ENCODE results near the gene DUSP8.

GRCh38 chr11:1505480-1505879 lies 66.6 kb downstream of the DUSP8 start:
- TF ChIP-seq, protein P1, sequence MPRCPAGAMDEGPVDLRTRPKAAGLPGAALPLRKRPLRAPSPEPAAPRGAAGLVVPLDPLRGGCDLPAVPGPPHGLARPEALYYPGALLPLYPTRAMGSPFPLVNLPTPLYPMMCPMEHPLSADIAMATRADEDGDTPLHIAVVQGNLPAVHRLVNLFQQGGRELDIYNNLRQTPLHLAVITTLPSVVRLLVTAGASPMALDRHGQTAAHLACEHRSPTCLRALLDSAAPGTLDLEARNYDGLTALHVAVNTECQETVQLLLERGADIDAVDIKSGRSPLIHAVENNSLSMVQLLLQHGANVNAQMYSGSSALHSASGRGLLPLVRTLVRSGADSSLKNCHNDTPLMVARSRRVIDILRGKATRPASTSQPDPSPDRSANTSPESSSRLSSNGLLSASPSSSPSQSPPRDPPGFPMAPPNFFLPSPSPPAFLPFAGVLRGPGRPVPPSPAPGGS (IDR thresholded peaks at IDR 0.05), result no peak
- TF ChIP-seq, protein P2, sequence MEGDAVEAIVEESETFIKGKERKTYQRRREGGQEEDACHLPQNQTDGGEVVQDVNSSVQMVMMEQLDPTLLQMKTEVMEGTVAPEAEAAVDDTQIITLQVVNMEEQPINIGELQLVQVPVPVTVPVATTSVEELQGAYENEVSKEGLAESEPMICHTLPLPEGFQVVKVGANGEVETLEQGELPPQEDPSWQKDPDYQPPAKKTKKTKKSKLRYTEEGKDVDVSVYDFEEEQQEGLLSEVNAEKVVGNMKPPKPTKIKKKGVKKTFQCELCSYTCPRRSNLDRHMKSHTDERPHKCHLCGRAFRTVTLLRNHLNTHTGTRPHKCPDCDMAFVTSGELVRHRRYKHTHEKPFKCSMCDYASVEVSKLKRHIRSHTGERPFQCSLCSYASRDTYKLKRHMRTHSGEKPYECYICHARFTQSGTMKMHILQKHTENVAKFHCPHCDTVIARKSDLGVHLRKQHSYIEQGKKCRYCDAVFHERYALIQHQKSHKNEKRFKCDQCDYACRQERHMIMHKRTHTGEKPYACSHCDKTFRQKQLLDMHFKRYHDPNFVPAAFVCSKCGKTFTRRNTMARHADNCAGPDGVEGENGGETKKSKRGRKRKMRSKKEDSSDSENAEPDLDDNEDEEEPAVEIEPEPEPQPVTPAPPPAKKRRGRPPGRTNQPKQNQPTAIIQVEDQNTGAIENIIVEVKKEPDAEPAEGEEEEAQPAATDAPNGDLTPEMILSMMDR (IDR thresholded peaks at IDR 0.05), result no peak
- TF ChIP-seq FOSL2 (IDR thresholded peaks at IDR 0.05), result no peak
- TF ChIP-seq FOSL2 (CRISPR knock-in tag; IDR thresholded peaks at IDR 0.05), result no peak
- TF ChIP-seq HOXB13 (CRISPR knock-in tag; IDR thresholded peaks at IDR 0.05; ENCODE audit: low read depth), result no peak
- no peak for TF ChIP-seq HES2 (IDR thresholded peaks at IDR 0.05)
- TF ChIP-seq, protein P3, sequence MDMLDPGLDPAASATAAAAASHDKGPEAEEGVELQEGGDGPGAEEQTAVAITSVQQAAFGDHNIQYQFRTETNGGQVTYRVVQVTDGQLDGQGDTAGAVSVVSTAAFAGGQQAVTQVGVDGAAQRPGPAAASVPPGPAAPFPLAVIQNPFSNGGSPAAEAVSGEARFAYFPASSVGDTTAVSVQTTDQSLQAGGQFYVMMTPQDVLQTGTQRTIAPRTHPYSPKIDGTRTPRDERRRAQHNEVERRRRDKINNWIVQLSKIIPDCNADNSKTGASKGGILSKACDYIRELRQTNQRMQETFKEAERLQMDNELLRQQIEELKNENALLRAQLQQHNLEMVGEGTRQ (IDR thresholded peaks at IDR 0.05), result no peak
- TF ChIP-seq POLR2A (IDR thresholded peaks at IDR 0.05; ENCODE audit: low read length), result no peak
- no peak for TF ChIP-seq MAZ (IDR thresholded peaks at IDR 0.05; ENCODE audit: borderline replicate concordance, low read depth, low read length)
- TF ChIP-seq EP300 (IDR thresholded peaks at IDR 0.05), result no peak
- TF ChIP-seq HOXA7 (CRISPR knock-in tag; IDR thresholded peaks at IDR 0.05), result no peak
- TF ChIP-seq, protein P4, sequence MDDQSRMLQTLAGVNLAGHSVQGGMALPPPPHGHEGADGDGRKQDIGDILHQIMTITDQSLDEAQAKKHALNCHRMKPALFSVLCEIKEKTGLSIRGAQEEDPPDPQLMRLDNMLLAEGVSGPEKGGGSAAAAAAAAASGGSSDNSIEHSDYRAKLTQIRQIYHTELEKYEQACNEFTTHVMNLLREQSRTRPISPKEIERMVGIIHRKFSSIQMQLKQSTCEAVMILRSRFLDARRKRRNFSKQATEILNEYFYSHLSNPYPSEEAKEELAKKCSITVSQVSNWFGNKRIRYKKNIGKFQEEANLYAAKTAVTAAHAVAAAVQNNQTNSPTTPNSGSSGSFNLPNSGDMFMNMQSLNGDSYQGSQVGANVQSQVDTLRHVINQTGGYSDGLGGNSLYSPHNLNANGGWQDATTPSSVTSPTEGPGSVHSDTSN (IDR thresholded peaks at IDR 0.05), result no peak
- TF ChIP-seq, protein P5, sequence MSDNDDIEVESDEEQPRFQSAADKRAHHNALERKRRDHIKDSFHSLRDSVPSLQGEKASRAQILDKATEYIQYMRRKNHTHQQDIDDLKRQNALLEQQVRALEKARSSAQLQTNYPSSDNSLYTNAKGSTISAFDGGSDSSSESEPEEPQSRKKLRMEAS (IDR thresholded peaks at IDR 0.05), result no peak
- TF ChIP-seq POLR2AphosphoS2 (conservative IDR thresholded peaks at IDR 0.05; ENCODE audit: low read length), result no peak
- no peak for TF ChIP-seq NPAS2 (CRISPR knock-in tag; IDR thresholded peaks at IDR 0.05; ENCODE audit: borderline replicate concordance)

All from A549 (cell line).